Activated CD8-positive, alpha-beta memory T cell treated with anti-CD3 and anti-CD28 coated beads for 1 hour (primary cell): ENCODE data around the gene EFCAB12.
"Not testable (repeated sequence)": the region's sequence is repeated elsewhere in the genome, so short reads cannot be mapped to it uniquely, and the experiment has no call there.

ENCODE experiments used
- DNase-seq, 2 donors: peaks; one replicate each; pipeline ENCODE4 v3.0.0-alpha.2; 2020; ENCODE audit warnings: low read depth in 1 of 2; ENCODE audit errors: extremely low read depth in 1 of 2

The EFCAB12 gene

DNA sequence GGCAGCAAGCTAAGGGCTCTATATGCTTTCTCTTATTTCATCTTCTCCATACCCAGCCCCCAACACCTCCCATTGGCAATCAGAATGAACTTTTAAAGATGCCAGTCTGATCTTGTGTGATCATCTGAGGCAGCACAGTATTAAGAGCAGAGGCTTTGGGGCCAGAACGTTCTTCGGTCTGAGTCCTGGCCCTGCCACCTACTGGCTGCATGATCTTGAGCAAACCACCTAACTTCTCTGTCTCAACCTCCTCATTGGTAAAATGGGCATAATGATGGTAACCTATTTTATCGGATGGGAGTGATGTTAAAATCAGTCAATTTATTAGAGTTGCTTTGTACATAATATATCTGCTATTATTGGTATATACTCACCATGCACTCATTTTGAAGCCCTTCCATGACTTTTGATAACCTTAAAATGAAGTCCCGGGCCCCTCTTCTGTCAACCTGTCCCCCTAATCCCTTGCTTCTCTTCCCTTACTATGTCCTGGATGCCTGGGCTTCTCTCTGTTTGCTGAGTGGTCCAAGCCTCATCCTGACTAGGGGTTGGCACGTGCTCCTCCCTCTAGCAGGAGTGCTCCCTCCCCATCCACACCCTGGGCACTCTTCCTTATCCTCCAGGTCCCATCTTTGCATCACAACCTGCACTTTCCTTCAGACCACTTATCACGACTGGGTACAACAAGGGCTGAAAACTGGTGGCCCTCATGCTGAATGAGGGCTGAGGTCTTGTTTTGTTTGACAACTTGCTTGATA is 6.3 kb downstream of the EFCAB12 start:
- DNase-seq = no peak

DNA sequence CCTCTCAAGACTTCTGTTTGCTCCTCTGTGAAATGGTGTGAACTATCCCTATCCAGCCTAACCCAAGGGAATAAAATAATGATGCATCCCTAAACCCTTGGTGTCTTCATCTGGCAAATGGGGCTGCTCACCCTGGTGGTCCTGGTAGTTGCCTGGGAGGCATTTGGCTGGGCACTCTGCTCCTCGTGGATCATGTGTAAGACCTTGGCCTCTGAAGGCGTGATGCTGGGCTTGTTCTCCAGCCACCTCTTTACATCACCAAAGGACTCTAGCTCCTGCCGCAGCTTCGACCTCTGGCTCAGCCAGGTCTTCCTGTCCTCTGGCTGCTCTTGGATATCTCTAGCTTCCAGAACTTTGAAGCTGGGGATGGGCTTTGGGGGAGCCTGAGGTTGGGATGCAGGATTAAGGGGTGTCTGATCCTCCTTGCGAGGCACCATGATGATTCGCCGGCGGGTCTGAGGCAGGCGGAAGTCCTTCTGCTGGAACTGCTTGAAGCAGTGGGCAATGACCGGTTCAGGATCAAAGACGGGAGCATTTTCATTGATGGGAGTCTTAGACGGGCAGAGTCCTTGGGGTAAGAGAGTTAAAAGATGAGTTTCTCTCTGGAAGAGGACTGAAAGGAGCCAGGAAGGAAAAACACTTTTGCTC is 7.1 kb downstream of the EFCAB12 start:
- no peak for DNase-seq

DNA sequence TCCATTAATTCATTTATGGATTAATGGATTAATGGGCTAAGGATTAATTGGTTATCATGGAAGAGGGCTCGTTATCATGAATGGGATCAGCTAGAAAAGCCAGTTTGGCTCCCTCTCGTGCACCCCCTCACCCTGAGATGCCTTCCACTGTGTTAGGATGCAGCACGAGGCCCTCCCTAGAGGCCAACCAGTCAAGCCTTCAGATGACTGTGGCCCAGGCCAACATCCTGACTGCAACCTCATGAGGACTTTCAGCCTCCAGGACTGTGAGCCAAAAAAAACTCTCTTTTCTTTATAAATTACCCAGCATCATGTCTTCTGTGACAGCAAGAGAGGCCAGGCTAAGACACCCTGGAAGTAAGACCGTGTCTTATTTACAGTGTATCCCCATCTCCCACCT is 9.0 kb downstream of the EFCAB12 start:
- DNase-seq = no peak

DNA sequence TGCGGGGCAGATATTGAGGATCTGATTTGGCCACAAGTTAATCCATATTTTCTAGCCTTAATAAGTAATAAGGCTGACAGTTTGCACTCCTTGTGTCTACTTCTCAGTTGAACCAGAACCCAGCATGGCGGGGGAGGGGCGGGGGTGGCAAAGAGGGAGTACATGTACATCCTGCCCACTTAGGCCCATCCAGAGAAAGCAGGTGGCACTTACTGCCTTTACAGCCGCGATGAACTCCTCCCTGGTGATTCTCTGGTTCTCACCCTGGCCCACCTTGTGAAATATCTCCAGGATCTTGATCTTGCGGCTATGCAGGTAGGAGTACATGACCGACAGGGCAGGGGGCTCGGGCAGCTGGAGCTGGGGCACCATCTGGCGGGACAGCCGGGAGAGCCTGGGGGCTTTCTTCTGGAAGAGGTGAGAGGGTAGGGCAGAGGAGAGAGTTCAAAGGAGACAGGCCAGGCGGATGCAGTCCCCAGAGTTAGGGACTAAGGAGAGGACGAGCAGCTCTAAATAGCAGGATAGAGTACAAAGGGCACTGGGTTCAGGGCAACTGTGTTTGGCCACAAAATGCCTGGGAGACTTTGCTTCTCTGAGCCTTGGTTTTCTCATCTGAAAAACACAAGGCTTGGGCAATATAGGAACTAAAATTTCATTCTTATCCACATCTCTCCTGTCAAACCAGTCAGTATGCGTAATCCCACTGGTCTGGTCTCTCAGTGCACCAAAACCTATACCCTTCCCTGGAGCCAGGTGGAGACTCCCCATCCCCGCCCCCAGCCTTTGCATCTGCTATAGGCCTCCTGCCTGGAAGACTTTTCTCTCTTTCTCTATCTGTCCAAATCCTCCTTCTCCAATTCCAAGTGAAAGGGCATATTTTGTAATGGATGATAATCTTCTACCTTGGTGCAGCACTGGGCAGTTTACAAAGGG is 10.1 kb downstream of the EFCAB12 start:
- DNase-seq = no peak

DNA sequence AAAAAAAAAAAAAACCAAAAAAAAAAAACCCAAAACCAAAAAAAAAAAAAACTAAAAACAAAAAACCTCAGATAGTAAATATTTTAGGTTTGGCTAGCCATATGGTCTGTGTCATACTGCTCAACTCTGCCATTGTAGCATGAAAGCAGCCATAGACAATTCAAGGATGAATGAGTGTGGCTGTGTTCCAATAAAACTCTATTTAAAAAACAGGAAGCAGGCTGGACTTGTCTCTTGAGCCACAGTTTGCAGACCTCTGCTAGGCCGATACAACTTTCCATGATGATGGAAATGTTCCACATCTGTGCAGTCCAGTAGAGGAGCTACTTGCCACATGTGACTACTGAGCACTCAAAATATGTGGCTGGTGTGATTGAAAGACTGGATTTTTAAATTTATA is 11.1 kb downstream of the EFCAB12 start:
- DNase-seq = no peak

DNA sequence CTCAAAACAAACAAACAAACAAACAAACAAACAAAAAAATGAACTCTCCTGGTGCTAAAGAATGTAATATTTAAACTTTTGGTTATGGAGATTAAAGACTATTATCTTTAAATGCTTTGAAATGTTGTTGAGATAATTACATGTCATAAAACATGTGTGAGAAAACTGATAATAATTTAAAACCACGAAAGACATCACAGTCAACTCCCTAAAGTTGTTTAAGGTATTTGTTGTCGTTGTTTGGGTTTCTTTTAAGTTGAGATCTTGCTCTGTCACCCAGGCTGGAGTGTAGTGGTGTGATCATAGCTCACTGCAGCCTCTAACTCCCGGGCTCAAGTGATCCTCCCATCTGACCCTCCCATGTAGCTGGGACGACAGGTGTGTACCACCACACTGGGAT is 12.0 kb downstream of the EFCAB12 start:
- no peak for DNase-seq

DNA sequence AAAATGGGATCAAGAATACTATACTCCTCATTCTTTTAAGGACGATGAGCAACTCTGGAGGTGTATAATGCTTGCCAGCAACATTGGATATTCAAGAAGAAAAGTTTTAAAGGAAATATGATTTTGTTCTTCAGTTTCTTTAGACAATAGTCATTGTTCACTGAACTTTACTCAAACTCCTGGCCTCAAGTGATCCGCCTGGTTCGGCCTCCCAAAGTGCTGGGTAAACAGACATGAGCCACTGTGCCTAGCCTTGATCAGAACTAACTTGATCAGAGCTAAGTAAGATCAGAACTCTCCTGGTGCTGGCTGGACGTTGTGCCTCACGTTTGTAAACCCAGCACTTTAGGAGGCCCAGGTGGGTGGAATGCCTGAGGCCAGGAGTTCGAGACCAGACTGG is 12.6 kb downstream of the EFCAB12 start:
- no peak for DNase-seq

DNA sequence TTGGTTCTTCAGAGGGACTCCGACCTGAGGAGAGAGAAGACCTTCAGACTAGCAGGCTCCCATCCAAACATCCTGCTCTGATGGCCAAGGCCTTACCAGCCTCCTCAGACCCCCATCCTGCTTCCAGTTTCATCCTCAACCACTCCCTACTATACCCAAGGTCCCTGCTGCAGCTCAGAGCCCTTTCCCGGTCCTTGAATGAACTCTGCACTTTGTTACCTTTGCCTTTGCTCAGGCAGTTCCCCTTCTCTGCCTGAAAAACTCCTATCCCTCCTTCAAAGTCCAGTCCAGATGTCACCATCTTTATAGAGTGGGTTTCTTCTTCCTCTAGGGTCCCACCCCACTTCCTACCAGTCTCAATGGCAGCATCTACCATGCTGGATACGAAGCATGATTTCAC is 13.1 kb downstream of the EFCAB12 start:
- no peak for DNase-seq

DNA sequence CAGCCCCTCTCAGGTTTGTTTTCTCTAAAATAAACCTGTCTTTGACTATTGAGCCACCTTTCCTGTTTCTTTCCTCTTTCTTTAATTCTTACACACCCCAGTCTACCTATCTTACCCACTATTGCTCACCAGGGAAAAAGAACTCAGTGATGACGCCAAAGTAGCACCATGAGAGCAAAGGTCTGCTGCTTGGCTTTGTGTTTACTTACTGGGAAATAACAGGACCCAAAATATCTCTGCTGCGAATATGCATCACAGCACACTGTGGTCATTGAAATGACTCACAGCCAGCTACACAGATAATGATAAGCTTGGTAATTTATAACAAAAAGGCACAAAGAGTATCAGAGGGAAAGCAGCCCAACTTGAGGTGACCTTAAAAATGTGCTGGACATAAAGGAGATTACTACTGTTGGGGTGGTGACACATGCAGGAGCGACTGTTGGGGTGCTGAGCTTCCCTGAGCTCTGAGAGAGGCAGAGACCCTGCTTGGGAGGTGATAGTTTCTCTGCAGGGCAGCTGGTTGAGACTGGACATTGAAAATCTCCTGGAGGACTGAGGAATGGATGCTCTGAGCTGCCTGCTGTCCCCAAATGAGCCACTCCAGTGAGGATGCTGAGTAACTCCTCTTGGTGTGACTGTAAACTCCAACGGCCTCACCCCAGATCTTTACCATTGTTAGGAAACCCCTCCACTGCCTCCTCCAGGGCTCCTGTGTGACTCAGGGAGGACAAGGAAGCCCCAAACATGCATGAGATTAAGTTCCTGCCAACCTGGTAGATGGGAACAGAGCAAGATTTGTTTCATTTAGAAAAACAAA is 14.5 kb downstream of the EFCAB12 start:
- no peak for DNase-seq

DNA sequence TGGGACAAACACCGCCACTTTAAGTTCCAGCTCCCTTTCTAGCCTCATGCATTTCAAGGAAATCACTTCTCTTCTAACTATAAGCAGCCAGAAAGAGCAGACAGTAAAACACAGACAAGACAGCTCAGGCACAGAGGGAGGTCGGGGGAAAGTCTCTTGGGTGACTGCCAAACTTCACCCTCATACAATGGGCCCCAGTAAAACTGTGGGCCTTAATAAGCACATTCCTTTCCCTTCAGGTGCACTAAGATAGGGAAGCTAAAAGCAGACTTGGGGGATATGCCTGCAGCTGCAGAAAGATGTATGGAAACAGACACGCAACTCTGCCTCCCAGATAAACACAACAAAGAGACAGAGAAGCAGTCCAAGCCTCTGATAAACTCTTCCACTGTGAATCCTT is 15.2 kb downstream of the EFCAB12 start:
- not testable (repeated sequence) for DNase-seq

DNA sequence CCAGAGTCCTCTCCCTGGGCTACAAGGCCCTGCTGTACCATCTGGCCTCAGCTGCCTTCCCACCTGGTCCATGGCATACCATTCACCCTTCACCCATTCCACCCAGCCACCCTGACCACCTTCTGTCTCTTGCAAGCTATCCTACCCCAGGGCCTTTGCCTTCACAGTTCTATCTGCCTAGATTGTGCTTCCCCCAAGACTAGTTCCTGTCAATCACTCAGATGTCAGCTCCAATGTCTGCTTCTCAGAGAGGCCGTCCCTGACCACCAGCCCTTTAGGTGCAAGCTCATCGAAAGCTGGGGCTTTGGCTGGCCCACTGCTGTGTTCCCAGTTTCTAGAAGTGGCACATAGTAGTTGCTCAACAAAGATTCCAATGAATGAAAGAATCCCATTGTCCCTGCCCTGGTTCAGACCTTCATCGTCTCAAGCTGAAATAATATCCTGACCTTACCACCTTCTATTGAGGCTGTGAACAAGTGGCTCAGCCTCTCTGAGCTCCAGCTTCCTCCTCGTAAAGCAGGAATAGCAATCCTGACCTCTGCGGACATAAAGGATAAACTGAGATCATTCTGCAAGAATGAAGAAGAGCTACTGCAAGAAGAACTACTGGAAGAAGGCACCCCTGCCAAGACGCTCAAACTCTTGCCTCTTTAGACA is 15.8 kb downstream of the EFCAB12 start:
- DNase-seq = no peak

DNA sequence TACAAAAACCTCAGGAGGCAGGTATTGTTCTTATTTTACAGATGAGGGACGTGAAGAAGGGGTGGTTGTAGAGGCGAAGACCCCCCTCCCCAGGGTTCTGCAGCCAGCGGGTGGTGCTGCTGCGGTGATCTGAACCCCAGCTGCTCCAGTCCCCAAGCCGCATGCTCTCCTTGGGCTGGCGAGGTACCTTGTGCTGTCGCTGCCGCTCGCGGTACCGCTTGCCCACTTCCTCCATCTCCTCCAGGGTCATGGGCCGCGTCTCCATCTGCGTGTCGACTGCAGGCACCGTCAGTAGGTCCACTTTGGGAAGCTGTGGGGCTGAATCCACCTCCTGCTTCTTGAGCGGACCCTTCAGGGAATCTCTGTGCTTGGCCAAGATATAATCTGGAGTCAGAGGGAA is 17.5 kb downstream of the EFCAB12 start:
- no peak for DNase-seq

DNA sequence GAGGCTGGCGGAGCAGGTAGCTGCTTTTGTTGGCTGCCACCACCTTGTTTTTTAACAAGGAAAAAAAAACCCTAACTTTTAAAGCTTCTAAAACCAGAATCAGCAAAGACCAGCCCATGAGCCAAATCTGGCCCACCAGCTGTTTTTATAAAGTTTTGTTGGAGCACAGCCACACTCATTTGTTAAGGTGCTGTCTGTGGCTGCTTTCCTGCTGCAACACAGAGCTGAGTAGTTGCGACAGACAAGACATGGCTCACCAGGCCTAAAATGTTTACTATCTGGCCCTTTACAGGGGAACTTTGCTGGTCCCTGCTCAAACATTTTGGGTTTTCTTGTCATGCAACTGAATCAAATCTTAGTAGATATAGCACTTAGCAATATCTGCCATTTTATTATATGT is 18.9 kb downstream of the EFCAB12 start:
- no peak for DNase-seq

DNA sequence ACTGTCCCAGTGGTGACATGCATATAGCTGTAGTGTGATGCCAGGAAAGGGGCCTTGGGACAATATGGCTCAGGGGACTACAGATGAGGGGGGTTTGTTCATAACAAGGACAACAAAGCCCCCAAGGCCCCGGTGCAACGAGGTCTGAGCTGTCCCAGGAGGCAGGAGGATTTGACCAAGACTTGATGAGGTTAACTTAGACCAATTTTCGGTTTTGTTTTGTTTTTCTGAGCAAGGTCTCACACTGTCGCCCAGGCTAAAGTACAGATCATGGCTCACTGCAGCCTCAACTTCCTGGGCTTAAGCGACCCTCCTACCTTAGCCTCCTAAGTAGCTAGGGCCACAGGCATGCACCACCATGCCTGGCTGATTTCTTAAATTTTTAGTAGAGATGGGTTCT is 23.8 kb downstream of the EFCAB12 start:
- DNase-seq = no peak

DNA sequence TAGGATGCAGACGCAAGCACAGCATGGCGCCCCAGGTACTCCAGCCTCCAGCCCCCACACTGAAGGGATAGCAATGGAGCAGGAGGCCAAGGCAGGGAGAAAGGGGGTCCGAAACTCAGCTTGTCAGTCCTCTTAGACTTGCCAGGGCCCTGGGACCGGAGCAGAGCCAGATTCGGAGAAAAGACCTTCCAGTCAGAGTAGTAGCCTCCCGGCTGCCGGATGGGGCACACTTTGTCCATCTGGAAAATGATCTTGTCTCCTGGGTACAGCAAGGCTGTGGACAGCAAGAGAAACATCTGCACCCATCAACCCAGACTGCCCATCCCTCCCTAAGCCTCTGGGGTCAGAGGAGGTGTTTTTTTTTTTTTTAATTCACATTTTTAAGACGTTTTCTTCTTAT is 24.3 kb downstream of the EFCAB12 start:
- DNase-seq = no peak

DNA sequence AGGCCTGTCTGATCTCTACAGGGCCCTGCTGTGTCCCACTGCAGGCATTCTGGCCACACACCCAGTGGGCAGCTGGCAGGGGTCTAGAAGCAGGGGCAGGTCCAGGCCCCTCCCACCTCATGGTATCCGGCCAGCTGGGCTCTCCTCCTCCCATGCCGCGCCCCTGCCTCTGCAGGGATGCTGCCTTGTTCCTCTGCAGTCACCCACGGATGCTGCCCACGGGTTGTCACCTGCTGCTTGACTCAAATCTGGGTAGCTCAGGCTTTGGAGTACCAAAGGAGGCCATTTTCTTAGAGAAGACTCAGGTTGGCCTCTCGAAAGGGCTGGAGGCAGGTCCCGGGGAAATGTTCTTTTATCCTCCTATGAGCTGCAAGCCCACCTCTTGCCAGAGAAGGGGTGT is 25.0 kb downstream of the EFCAB12 start:
- no peak for DNase-seq

DNA sequence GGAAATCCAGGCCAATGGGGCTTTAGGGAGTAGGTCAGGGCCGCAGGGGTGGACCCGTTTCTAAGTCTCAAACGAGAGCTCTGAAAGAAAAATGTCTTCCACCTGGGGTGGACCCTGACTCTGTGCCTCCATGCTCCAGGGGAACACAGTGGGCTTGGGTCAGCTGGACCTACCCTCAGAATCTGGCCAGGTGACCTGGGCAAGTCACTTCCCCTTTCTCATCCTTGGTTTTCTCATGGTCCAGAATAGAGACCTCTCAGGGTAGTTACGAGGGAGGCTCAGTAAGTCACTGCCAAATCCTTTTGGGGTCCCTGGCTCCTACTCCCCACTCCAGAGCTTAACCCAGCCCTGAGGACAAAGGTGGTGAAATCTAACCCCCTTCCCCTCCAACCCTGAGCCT is 25.8 kb downstream of the EFCAB12 start:
- no peak for DNase-seq

DNA sequence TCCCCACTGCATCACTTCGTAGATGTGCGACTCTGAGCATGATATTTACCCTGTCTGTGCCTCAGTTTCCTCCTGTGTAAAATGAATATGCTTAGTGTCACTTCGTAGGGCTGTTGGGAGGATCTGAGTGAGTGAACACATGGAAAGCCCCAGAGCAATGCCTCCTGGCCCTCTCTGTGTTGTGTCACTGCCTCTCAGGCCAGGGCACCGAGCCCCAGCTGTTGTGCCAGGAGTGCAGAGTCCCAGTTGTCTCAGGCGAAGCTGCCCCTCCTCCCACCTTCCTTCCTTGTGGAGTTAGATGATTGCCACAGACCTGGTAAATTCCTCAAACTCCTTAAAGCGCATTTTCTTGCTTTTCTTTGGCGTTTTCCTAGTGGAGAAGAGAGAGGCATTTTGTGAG is 26.2 kb downstream of the EFCAB12 start:
- DNase-seq = no peak

DNA sequence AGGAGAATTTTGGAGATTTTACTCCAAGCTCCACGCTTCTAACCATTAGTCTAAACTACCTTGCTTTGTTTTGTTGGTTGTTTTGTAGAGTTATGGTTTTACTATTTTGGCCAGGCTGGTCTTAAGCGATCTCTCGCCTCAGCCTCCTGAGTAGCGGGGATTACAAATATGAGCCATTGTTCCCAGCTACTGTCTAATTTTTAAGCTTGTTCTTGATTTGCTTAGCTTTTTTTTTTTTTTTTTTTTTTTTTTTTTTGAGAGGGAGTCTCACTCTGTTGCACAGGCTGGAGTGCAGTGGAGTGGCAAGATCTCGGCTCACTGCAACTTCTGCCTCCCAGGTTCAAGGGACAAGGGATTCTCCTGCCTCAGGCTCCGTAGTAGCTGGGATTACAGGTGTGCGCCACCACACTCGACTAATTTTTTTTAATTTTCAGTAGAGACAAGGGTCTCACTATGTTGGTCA is 28.5 kb downstream of the EFCAB12 start:
- no peak for DNase-seq
